KOPT-K1 (cell line): ENCODE data around the gene TREH.

Source experiments
- H3K27ac ChIP-seq: fragments of 200-600 bp; sonication (generic); 2 replicates; pipeline ENCODE4 v1.5.1; 2016; ENCODE audit warnings: antibody characterized with exemption, mild to moderate bottlenecking, low read depth, low read length; ENCODE audit not compliant: poor library complexity, severe bottlenecking
- H3K36me3 ChIP-seq: fragments of 200-600 bp; sonication (generic); 2 replicates; pipeline ENCODE4 v1.5.1; 2017; ENCODE audit warnings: antibody characterized with exemption, mild to moderate bottlenecking, low read length, moderate library complexity; ENCODE audit not compliant: insufficient read depth
- H3K9me3 ChIP-seq: fragments of 200-600 bp; sonication (generic); 2 replicates; pipeline ENCODE4 v1.5.1; 2017; ENCODE audit warnings: antibody characterized with exemption, low read length, mild to moderate bottlenecking; ENCODE audit not compliant: insufficient read depth, poor library complexity, severe bottlenecking

The TREH gene

DNA sequence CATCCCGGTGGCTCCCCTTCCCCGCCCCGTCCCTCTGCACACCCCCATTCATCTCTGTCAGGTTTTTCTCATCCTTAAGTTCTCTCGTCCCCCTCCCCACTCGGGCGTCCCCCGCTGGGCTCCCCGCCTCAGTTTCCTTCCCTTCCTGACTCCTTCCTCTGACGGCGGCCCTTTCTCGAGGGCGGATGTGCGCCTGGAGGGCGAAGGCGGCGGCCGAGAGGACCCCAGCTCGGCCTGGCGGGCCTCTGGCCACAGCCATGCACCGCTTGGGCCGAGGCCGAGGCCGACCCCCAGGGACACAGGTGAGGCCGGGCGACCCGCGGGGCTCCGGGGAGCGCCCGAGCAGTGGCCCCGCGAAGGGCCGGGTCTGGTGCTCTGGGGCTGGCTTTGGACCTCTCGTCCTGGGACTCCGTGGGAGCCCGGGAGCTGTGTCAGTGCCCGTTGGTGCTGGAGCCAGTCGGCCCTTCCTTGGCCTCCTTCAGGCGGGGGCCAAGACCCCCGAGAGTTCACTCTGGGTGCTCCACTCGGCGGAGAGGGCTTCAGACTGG is 69.2 kb downstream of the TREH start:
- H3K9me3 ChIP-seq, result no peaks in the 10 kb centered on the region
- H3K36me3 ChIP-seq, result no peaks in the 10 kb centered on the region
- no peak overlapping the region for H3K27ac ChIP-seq

GRCh38 chr11:118609380-118610224 is 69.8 kb downstream of the TREH start:
- no peaks in the 10 kb centered on the region for H3K9me3 ChIP-seq
- no peaks in the 10 kb centered on the region for H3K36me3 ChIP-seq
- no peak overlapping the region for H3K27ac ChIP-seq

DNA sequence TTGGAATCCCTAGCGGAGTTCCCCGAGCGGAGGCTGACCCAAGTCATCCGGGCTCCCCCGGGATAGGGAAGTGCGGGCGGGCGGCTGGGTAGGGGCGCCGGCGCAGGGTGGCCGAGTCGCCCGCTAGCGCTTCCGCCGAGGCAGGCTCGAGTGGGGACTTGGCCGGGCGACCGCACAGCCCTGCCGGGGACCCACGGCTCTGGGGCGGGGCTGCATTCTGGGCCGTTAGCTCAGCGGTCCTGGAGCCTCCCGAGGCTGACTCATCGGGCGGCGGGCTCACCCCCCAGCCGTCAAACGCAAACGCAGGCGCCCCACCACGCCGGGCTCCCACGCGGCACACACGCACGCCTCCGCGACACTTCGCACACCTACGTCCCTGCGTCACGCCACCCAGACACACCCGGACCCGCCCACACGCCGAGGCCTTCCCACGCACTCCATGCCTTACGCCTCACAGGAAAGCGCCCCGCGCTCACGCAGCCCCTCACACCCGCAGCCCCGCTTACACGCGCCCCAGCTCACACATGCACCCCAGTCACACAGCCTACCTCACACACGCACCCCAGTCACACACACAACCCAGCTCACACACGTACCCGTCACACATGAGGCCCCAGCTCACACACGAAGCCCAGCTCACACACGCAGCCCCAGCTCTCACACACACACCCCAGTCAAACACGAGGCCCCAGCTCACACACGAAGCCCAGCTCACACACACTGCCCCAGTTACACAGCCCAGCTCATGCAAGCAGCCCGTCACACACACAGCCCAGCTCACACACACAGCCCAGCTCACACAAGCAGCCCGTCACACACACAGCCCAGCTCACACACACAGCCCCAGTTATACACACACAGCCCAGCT is 70.9 kb downstream of the TREH start:
- Histone ChIP-seq H3K27ac (no peak overlapping the region), H3K9me3 (no peaks in the 10 kb centered on the region)

DNA sequence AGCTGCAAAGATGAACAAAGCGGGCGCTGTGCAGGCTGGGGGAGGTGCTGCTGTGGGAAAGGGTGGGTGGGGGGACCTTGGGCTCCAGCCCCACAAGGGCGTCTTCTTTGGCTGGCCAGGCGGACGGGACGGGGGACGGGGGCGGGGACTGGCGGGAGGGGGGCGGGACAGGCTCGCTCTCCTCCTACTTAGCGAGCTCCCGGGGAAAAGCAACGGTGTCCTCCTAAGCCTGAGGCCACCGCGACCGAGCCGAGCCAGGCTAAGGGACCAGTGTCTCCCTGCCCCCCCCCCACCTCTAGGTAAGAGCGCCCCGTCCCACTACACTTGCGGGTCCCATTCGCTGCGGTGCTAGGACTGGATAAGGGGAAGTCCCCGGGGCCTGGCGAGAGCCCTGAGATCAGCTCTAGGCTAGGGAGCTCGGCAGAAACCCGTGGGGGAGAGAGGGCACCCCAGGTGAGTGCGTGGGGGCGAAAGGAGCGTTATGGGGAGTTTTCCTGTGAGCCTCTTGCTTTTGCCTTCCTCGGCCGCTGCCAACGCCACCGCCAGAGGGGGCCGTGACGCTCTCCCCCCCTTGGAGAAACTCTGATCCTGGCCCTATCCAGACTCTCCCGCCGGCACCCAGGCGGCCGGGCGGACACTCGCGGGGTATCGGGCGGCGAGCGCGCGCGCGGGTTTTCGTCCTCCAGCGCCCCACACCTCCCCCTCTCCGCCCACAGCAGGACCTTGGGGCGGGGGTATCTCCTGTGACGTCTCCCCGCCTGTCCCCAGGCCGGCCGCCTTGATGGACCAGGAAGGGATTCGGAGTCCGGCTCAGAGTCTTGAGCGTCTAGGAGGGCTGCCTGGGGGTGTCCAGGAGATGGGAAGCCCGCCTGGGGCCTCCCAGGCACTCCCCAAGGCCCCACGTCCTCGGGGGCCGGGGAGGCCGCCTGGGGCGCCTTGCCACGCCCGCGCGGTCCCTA is 71.8 kb downstream of the TREH start, which contains the start of gene PHLDB1:
PHLDB1 (plus strand) TSS at position 215 of the 959 bp plus-strand sequence. CDS start 6,222 bp downstream, outside the sequence.
- peaks cover 8% of the 10 kb centered on the region for H3K36me3 ChIP-seq
- H3K9me3 ChIP-seq, result no peaks in the 10 kb centered on the region
- no peak within 1 kb of the TSS for H3K27ac ChIP-seq

More for the DNA sequence above, 70.9 kb downstream of the TREH start:
- no peaks in the 10 kb centered on the region for H3K36me3 ChIP-seq
